ENCODE measurements around the gene CCDC30.

DNA sequence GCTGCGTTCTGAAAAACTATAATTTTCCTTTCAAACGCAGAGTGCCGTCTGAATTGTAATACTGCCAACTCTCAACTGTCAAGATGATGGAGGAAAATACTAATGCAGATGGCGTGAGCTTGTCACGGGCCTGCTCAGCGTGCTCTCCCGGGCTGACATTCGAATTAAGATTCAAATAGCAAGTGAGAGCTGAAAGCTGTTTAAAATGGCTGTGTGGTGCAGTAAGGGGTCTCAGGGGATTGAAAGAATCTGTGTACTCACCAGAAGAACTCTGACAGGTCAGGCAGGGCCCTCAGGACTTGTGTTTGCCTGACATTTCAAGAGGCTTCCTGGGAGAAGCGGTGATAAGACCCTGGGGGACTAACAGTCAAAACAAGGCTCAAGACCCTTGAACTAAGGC, 40.3 kb upstream of the CCDC30 start:
- TF ChIP-seq, protein P1, sequence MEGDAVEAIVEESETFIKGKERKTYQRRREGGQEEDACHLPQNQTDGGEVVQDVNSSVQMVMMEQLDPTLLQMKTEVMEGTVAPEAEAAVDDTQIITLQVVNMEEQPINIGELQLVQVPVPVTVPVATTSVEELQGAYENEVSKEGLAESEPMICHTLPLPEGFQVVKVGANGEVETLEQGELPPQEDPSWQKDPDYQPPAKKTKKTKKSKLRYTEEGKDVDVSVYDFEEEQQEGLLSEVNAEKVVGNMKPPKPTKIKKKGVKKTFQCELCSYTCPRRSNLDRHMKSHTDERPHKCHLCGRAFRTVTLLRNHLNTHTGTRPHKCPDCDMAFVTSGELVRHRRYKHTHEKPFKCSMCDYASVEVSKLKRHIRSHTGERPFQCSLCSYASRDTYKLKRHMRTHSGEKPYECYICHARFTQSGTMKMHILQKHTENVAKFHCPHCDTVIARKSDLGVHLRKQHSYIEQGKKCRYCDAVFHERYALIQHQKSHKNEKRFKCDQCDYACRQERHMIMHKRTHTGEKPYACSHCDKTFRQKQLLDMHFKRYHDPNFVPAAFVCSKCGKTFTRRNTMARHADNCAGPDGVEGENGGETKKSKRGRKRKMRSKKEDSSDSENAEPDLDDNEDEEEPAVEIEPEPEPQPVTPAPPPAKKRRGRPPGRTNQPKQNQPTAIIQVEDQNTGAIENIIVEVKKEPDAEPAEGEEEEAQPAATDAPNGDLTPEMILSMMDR (conservative IDR thresholded peaks at IDR 0.05 in 1 of 2, IDR thresholded peaks at IDR 0.05 in 1 of 2; ENCODE audit: extremely low read depth in 1 of 2, insufficient read depth in 1 of 2, low read depth in 1 of 2, low read length in 2 of 2) = no peak
- no peak for TF ChIP-seq EZH2 (IDR thresholded peaks at IDR 0.05; ENCODE audit: borderline replicate concordance, low read length)

All from mammary epithelial cell (primary cell).